ENCODE results near the gene OSR1. TPM values are rescaled to one million over a fixed set of nuclear protein-coding genes. Genes with fewer than 3 reads are reported as not detected.

Gene OSR1
- total RNA-seq, 1 experiment from 2014 or later = 2.6 TPM

DNA sequence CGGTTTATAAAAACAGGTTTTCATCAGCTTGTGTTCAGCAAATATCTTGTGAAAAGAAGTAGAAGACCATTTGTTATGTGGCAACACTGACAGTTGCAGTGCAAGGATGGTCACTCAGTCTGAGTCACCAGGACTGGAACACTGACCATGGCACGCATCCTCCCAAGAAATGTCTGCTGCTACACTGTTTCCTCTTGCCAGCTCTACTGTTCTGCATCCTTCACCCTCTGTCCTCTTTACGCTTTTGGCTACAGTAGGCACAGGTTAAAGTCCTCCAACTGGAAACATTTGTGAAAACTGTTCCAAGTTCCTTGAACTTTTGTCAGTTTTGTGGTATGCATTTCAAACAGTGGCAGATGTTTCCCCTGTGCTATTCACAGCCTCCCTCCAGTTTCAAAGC, 39.4 kb downstream of the OSR1 start:
- CTCF ChIA-PET = no interaction called here

More for the DNA sequence above, 39.4 kb downstream of the OSR1 start:
- ChIA-PET RAD21 (ENCODE audit: low non-redundant PET in 1 of 2, low total read pairs in 2 of 2, uncharacterized antibody in 2 of 2, unreplicated experiment in 2 of 2) (no interaction called here), POLR2A (no interaction called here)
- ATAC-seq (no peak), DNase-seq (ENCODE audit: low read depth, low spot score) (no peak)
- no peak overlapping the region for H3K4me3 ChIP-seq (replicated peaks in 1 of 2; ENCODE audit: low read depth in 1 of 2, low read length in 2 of 2)
- no peaks in the 10 kb centered on the region for H3K27me3 ChIP-seq (ENCODE audit: insufficient read depth, low read length)
- no peaks in the 10 kb centered on the region for H4K20me1 ChIP-seq (ENCODE audit: insufficient read depth)
- no peaks in the 10 kb centered on the region for H3K4me1 ChIP-seq (ENCODE audit: control insufficient read depth in 1 of 2, insufficient read depth in 2 of 2, low read length in 2 of 2)
- H3K4me2 ChIP-seq (ENCODE audit: low read length) = no peak overlapping the region
- BruUV-seq (replicated peaks) = no TSS peak
- H3K9ac ChIP-seq (ENCODE audit: low read length) = no peak overlapping the region
- H3K79me2 ChIP-seq (ENCODE audit: insufficient read depth, low read length) = no peaks in the 10 kb centered on the region
- TF ChIP-seq JUND (IDR thresholded peaks at IDR 0.05) (no peak), REST (IDR thresholded peaks at IDR 0.05; ENCODE audit: low read depth) (no peak), FOSL1 (IDR thresholded peaks at IDR 0.05; ENCODE audit: low read depth) (no peak), RAD21 (IDR thresholded peaks at IDR 0.05; ENCODE audit: low read depth) (no peak), ZNF274 (IDR thresholded peaks at IDR 0.05; ENCODE audit: low read depth, low read length) (no peak)
- H3K36me3 ChIP-seq (ENCODE audit: control insufficient read depth in 1 of 2, insufficient read depth in 2 of 2, low read length in 2 of 2) = no peaks in the 10 kb centered on the region
- H3K9me3 ChIP-seq (ENCODE audit: control insufficient read depth in 1 of 2, insufficient read depth in 1 of 2, low read depth in 1 of 2, low read length in 2 of 2) = no peaks in the 10 kb centered on the region
- intact Hi-C loops (cut with micrococcal nuclease) = loop anchor here (10.0 kb wide), 1 partner anchor 434 kb away; no protein-coding TSS in a partner anchor
- H2AFZ ChIP-seq (ENCODE audit: low read depth, low read length, poor library complexity, severe bottlenecking) = no peak overlapping the region
- H3K27ac ChIP-seq (ENCODE audit: low read depth, low read length) = no peak overlapping the region
- H3K9me2 ChIP-seq (ENCODE audit: insufficient read depth) = no peaks in the 10 kb centered on the region

All from HCT116 (cell line).